ENCODE results near the gene TMCC1. TPM values are rescaled to one million over a fixed set of nuclear protein-coding genes. Genes with fewer than 3 reads are reported as not detected.
A peak's percentile ranks its signal among the peaks of the same experiment; 100 is the strongest.

TMCC1 gene
- total and polyA plus RNA-seq, 2 donors: 12.2 to 24.5 TPM

GRCh38 chr3:129623447-129624118, 269.9 kb downstream of the TMCC1 start:
- Histone ChIP-seq H3K4me1 (ENCODE audit: control insufficient read depth in 2 of 2, insufficient read depth in 2 of 2, low read length in 2 of 2) (peaks cover 8 to 56% of the 10 kb centered on the region in 2 donors), H3K27me3 (ENCODE audit: control insufficient read depth in 2 of 2, insufficient read depth in 1 of 2, low read length in 1 of 2) (peaks cover 0 to 12% of the 10 kb centered on the region in 2 donors), H3K9me3 (ENCODE audit: control insufficient read depth in 2 of 2, insufficient read depth in 1 of 2, low read length in 1 of 2) (no peaks in the 10 kb centered on the region), H3K27ac (ENCODE audit: low read depth in 1 of 2, low read length in 1 of 2) (peak overlapping the region in 1 of 2 donors; percentile 12), H3K36me3 (ENCODE audit: control insufficient read depth in 2 of 2, insufficient read depth in 2 of 2, low read length in 1 of 2) (no peaks in the 10 kb centered on the region), H3K4me3 (ENCODE audit: low read length in 2 of 2) (no peak overlapping the region)
- DNase-seq (ENCODE audit: low read depth in 6 of 9, low spot score in 9 of 9): no peak
- 88% methylated on average over 17 of the region's 17 CpGs for WGBS

GRCh38 chr3:129622933-129623332, 270.6 kb downstream of the TMCC1 start:
- Histone ChIP-seq H3K27ac (ENCODE audit: low read depth in 1 of 2, low read length in 1 of 2) (peak overlapping the region in 1 of 2 donors; percentile 12), H3K36me3 (ENCODE audit: control insufficient read depth in 2 of 2, insufficient read depth in 2 of 2, low read length in 1 of 2) (no peaks in the 10 kb centered on the region), H3K4me1 (ENCODE audit: control insufficient read depth in 2 of 2, insufficient read depth in 2 of 2, low read length in 2 of 2) (peaks cover 8 to 56% of the 10 kb centered on the region in 2 donors), H3K27me3 (ENCODE audit: control insufficient read depth in 2 of 2, insufficient read depth in 1 of 2, low read length in 1 of 2) (peaks cover 0 to 12% of the 10 kb centered on the region in 2 donors), H3K9me3 (ENCODE audit: control insufficient read depth in 2 of 2, insufficient read depth in 1 of 2, low read length in 1 of 2) (no peaks in the 10 kb centered on the region), H3K4me3 (ENCODE audit: low read length in 2 of 2) (no peak overlapping the region)
- 94% methylated on average over 10 of the region's 10 CpGs for WGBS
- no peak for DNase-seq (ENCODE audit: low read depth in 6 of 9, low spot score in 9 of 9)

DNA sequence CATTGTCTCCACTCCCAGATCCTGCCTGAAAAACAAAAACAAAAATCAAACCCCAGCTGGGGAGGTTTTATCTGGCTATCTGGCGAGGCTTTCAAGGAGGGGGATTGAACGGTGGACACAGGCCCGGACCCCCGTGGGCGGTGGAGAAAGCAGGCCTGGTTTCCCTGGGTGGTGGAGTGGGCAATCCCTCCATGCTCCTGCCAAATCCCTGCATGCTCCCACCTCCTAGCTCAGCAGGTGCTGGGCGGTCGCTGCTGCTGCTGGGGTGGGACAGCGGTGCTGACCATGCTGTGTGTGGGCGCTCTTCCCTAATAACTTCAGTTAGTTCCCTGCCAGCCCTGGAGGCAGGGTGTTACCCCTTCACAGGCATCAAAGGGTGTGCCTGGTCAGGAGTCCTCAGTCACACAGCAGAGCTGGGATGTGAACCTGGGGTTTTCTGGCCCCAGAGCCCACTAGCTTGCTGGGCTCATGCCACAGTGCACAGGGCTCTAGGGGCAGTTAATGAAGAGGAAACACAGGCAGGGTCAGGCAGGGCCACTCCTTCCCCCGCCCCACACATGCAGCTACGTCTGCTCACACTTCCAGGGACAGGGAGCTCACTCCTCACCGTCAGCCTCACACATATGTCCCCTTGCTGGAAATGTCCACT, 271.2 kb downstream of the TMCC1 start:
- Histone ChIP-seq H3K36me3 (ENCODE audit: control insufficient read depth in 2 of 2, insufficient read depth in 2 of 2, low read length in 1 of 2) (no peaks in the 10 kb centered on the region), H3K9me3 (ENCODE audit: control insufficient read depth in 2 of 2, insufficient read depth in 1 of 2, low read length in 1 of 2) (no peaks in the 10 kb centered on the region), H3K4me1 (ENCODE audit: control insufficient read depth in 2 of 2, insufficient read depth in 2 of 2, low read length in 2 of 2) (peaks cover 8 to 51% of the 10 kb centered on the region in 2 donors), H3K27me3 (ENCODE audit: control insufficient read depth in 2 of 2, insufficient read depth in 1 of 2, low read length in 1 of 2) (peaks cover 0 to 6% of the 10 kb centered on the region in 2 donors), H3K27ac (ENCODE audit: low read depth in 1 of 2, low read length in 1 of 2) (no peak overlapping the region), H3K4me3 (ENCODE audit: low read length in 2 of 2) (no peak overlapping the region)
- DNase-seq (ENCODE audit: low read depth in 6 of 9, low spot score in 9 of 9): no peak
- 86% methylated on average over 12 of the region's 12 CpGs for WGBS

GRCh38 chr3:129621626-129622225, 271.8 kb downstream of the TMCC1 start:
- Histone ChIP-seq H3K27me3 (ENCODE audit: control insufficient read depth in 2 of 2, insufficient read depth in 1 of 2, low read length in 1 of 2) (no peaks in the 10 kb centered on the region), H3K36me3 (ENCODE audit: control insufficient read depth in 2 of 2, insufficient read depth in 2 of 2, low read length in 1 of 2) (no peaks in the 10 kb centered on the region), H3K9me3 (ENCODE audit: control insufficient read depth in 2 of 2, insufficient read depth in 1 of 2, low read length in 1 of 2) (no peaks in the 10 kb centered on the region), H3K27ac (ENCODE audit: low read depth in 1 of 2, low read length in 1 of 2) (no peak overlapping the region), H3K4me3 (ENCODE audit: low read length in 2 of 2) (no peak overlapping the region), H3K4me1 (ENCODE audit: control insufficient read depth in 2 of 2, insufficient read depth in 2 of 2, low read length in 2 of 2) (peaks cover 8 to 46% of the 10 kb centered on the region in 2 donors)
- DNase-seq (ENCODE audit: low read depth in 6 of 9, low spot score in 9 of 9): no peak
- 92% methylated on average over 14 of the region's 14 CpGs for WGBS

- 93% methylated on average over 18 of the region's 18 CpGs for WGBS
- Histone ChIP-seq H3K4me1 (ENCODE audit: control insufficient read depth in 2 of 2, insufficient read depth in 2 of 2, low read length in 2 of 2) (peaks cover 2 to 39% of the 10 kb centered on the region in 2 donors), H3K27ac (ENCODE audit: low read depth in 1 of 2, low read length in 1 of 2) (no peak overlapping the region), H3K9me3 (ENCODE audit: control insufficient read depth in 2 of 2, insufficient read depth in 1 of 2, low read length in 1 of 2) (no peaks in the 10 kb centered on the region), H3K27me3 (ENCODE audit: control insufficient read depth in 2 of 2, insufficient read depth in 1 of 2, low read length in 1 of 2) (no peaks in the 10 kb centered on the region), H3K36me3 (ENCODE audit: control insufficient read depth in 2 of 2, insufficient read depth in 2 of 2, low read length in 1 of 2) (no peaks in the 10 kb centered on the region), H3K4me3 (ENCODE audit: low read length in 2 of 2) (no peak overlapping the region)
- no peak for DNase-seq (ENCODE audit: low read depth in 6 of 9, low spot score in 9 of 9)
Measured at GRCh38 chr3:129620828-129621559, 272.5 kb downstream of the TMCC1 start.

DNA sequence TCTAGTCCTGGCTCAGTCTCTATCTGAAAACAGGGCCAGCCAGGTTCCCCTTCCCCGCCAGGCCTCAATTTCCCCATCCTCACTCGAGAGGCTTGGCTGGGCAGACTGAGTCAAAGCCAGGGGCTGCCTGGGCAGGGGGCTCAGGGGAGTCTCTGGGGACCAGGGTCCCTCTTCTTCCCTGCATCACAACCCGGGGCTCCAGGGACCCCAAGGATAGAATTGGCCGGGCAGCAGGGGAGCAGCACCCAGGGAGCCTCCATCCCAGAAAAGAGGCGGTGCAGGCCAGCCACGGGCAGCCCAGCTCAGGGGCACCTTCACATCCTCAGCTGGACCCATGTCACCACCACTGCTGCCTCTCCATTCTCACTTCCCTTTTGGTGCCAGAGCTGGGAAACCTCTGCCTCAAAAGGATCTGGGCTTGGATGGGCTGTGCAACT, 273.8 kb downstream of the TMCC1 start:
- Histone ChIP-seq H3K27me3 (ENCODE audit: control insufficient read depth in 2 of 2, insufficient read depth in 1 of 2, low read length in 1 of 2) (no peaks in the 10 kb centered on the region), H3K4me1 (ENCODE audit: control insufficient read depth in 2 of 2, insufficient read depth in 2 of 2, low read length in 2 of 2) (peaks cover 2 to 31% of the 10 kb centered on the region in 2 donors), H3K9me3 (ENCODE audit: control insufficient read depth in 2 of 2, insufficient read depth in 1 of 2, low read length in 1 of 2) (no peaks in the 10 kb centered on the region), H3K36me3 (ENCODE audit: control insufficient read depth in 2 of 2, insufficient read depth in 2 of 2, low read length in 1 of 2) (no peaks in the 10 kb centered on the region), H3K4me3 (ENCODE audit: low read length in 2 of 2) (no peak overlapping the region), H3K27ac (ENCODE audit: low read depth in 1 of 2, low read length in 1 of 2) (no peak overlapping the region)
- 96% methylated on average over 6 of the region's 6 CpGs for WGBS
- DNase-seq (ENCODE audit: low read depth in 6 of 9, low spot score in 9 of 9): no peak

DNA sequence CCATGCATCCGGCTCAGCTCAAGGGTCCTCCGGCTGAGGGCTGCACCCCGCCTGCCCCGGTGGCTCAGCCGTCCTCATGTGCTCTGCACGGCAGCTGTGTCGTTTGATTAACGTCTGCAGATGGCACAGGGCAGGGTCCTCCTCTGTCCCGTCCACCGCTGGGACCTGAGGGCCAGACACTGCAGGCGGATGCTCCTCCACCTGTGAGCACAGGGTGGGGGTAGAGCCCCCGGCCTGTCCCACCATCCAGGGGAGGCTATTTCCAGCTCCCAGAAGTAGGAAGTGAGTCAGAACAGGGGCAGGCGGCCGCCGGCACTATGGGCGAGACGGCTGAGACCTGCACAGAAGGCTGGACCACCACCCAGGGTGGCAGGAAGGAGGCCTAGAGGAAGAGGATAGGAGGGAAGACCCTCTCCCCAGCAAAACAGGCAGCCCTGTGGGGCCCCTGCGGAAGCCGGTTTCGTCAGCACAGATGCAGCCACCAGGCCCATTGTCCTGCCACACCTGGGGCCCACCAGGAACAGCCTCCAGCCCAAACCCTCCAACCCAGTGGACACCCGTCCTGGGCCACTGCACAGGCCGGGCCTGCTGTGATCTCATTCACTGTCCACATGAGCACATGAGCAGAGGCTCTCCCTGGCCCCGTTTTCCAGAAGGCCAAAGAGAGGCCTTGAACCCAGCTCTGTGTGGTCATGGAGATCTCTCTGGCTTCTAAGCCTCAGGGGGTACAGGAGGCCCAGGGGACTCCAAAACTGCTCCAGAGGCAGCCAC, 274.4 kb downstream of the TMCC1 start:
- Histone ChIP-seq H3K4me1 (ENCODE audit: control insufficient read depth in 2 of 2, insufficient read depth in 2 of 2, low read length in 2 of 2) (peaks cover 2 to 29% of the 10 kb centered on the region in 2 donors), H3K27me3 (ENCODE audit: control insufficient read depth in 2 of 2, insufficient read depth in 1 of 2, low read length in 1 of 2) (no peaks in the 10 kb centered on the region), H3K36me3 (ENCODE audit: control insufficient read depth in 2 of 2, insufficient read depth in 2 of 2, low read length in 1 of 2) (no peaks in the 10 kb centered on the region), H3K9me3 (ENCODE audit: control insufficient read depth in 2 of 2, insufficient read depth in 1 of 2, low read length in 1 of 2) (no peaks in the 10 kb centered on the region), H3K27ac (ENCODE audit: low read depth in 1 of 2, low read length in 1 of 2) (peak overlapping the region in 1 of 2 donors; percentile 26), H3K4me3 (ENCODE audit: low read length in 2 of 2) (no peak overlapping the region)
- 60% methylated on average over 23 of the region's 23 CpGs for WGBS
- no peak for DNase-seq (ENCODE audit: low read depth in 6 of 9, low spot score in 9 of 9)

DNA sequence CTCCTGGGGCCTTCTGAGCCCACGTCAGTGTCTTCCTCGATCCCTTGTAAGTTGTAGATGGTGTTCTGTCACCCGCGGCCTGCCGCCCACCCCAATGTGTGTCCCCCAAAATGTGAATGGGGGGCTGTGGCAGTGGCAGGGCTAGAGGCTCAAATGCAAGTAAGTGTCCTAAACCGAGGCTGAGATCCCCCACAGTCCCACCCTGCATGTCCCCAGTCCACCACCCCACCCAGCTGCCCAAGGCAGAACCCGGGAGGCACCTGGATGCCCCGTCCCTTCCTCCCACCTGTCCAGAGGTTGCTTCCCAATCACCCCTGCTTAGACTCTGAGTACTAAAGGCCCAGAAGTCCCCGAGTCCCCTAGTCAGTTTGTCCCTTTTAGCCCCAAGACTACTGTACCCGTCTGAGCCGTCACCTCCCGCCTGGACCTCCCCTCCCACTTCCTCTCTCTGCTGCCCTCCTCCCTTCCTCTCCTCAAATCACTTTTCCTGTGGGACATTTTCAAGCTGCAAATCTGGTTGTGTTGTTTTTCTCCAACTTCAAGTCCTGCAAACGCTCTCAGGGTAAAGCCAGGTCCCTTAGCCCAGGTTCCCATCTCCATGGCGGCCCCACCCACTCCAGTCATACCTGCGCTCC, 275.2 kb downstream of the TMCC1 start:
- peak overlapping the region in 1 of 2 donors; percentile 26 for H3K27ac ChIP-seq (ENCODE audit: low read depth in 1 of 2, low read length in 1 of 2)
- peaks cover 2 to 25% of the 10 kb centered on the region in 2 donors for H3K4me1 ChIP-seq (ENCODE audit: control insufficient read depth in 2 of 2, insufficient read depth in 2 of 2, low read length in 2 of 2)
- no peaks in the 10 kb centered on the region for H3K27me3 ChIP-seq (ENCODE audit: control insufficient read depth in 2 of 2, insufficient read depth in 1 of 2, low read length in 1 of 2)
- H3K36me3 ChIP-seq (ENCODE audit: control insufficient read depth in 2 of 2, insufficient read depth in 2 of 2, low read length in 1 of 2): no peaks in the 10 kb centered on the region
- no peaks in the 10 kb centered on the region for H3K9me3 ChIP-seq (ENCODE audit: control insufficient read depth in 2 of 2, insufficient read depth in 1 of 2, low read length in 1 of 2)
- no peak for DNase-seq (ENCODE audit: low read depth in 6 of 9, low spot score in 9 of 9)
- WGBS: 73% methylated on average over 15 of the region's 15 CpGs
- no peak overlapping the region for H3K4me3 ChIP-seq (ENCODE audit: low read length in 2 of 2)
